Left colon (tissue), 2 donors: ENCODE measurements around the gene RRBP1. TPM values are rescaled to one million over a fixed set of nuclear protein-coding genes. Genes with fewer than 3 reads are reported as not detected.

Experiments
- ATAC-seq: fragments of 200-7000 bp; cut with Tn5 transposase; one replicate; pipeline ENCODE4 v1.9.1; 2020; ENCODE audit warnings: mild to moderate bottlenecking, moderate library complexity
- DNase-seq, 2 donors: peaks; one replicate each; pipeline ENCODE4 v3.0.0-alpha.2; 2020
- intact Hi-C, 2 donors: fragments of 100-400 bp; cut with DNase I in 1 of 2; cut with micrococcal nuclease in 1 of 2; formaldehyde crosslinking; loops; one replicate each; pipeline versions ENCODE4 v1.11.2 to v1.14.0; 2022; cut with DNase I, micrococcal nuclease
- total RNA-seq, 2 donors: library from RNA; stranded (reverse); fragmentation: NEBNext Ultra II Directional; extraction: Animal tissue kit (Norgen Biotek cat#: 25700); gene quantifications; one replicate each; pipeline ENCODE4 v1.2.1, GENCODE V29; 2021
- donor health status: DM: no; HTN: no; CAD: no.
- donor health status: DM: yes; HTN: yes; CAD: no.

Gene RRBP1
- total RNA-seq, 2 donors from 2014 or later: 357 to 460 TPM

- ATAC-seq: no peak
- no peak for DNase-seq
- intact Hi-C loops: no loop called here
Observed at GRCh38 chr20:17580895-17581294, 101.1 kb downstream of the RRBP1 start.

- ATAC-seq (no peak), DNase-seq (no peak)
- intact Hi-C loops: no loop called here
Observed at GRCh38 chr20:17579369-17580039, 102.5 kb downstream of the RRBP1 start.

- DNase-seq: no peak
- no peak for ATAC-seq
- intact Hi-C loops: no loop called here
Observed at GRCh38 chr20:17576215-17576614, 105.8 kb downstream of the RRBP1 start.

- DNase-seq (no peak), ATAC-seq (no peak)
- intact Hi-C loops: no loop called here
Observed at GRCh38 chr20:17573463-17573862, 108.6 kb downstream of the RRBP1 start.

GRCh38 chr20:17572034-17572638 is 109.9 kb downstream of the RRBP1 start:
- ATAC-seq: no peak
- intact Hi-C loops: no loop called here
- DNase-seq: no peak

GRCh38 chr20:17571153-17571527 is 110.9 kb downstream of the RRBP1 start:
- intact Hi-C loops: no loop called here
- ATAC-seq (no peak), DNase-seq (no peak)

GRCh38 chr20:17570347-17571152 is 111.5 kb downstream of the RRBP1 start:
- intact Hi-C loops: no loop called here
- DNase-seq: peak; percentile 60 to 77
- ATAC-seq: peak; percentile 53

- peak; percentile 92 to 94 for DNase-seq
- intact Hi-C loops: no loop called here
- peak; percentile 80 for ATAC-seq
Observed at GRCh38 chr20:17569616-17570346, 112.3 kb downstream of the RRBP1 start, which contains the start of gene DSTN. Gene DSTN (plus strand): TSS chr20:17570075. CDS start chr20:17570209, 134 bp downstream.

GRCh38 chr20:17568972-17569521 is 113.0 kb downstream of the RRBP1 start:
- ATAC-seq: peak; percentile 55
- DNase-seq: peak; percentile 81 to 92
- intact Hi-C loops: no loop called here

- DNase-seq: no peak
- ATAC-seq: no peak
- intact Hi-C loops: no loop called here
Observed at GRCh38 chr20:17568045-17568788, 113.8 kb downstream of the RRBP1 start.

GRCh38 chr20:17566345-17566744 is 115.7 kb downstream of the RRBP1 start:
- ATAC-seq: no peak
- intact Hi-C loops: no loop called here

GRCh38 chr20:17565169-17565845 is 116.7 kb downstream of the RRBP1 start:
- no peak for DNase-seq
- peak; percentile 26 for ATAC-seq
- intact Hi-C loops: no loop called here

More at GRCh38 chr20:17566345-17566744, 115.7 kb downstream of the RRBP1 start:
- DNase-seq: no peak

Other genes starting within 250 kb of the RRBP1 start
- gene BFSP1, start 150.9 kb downstream of the RRBP1 start, total RNA-seq: under 1 TPM; 0.20 to 0.34 TPM
- gene DSTN, start 112.2 kb downstream of the RRBP1 start, total RNA-seq: 100 to 1,000 TPM; 266 to 374 TPM
- gene BANF2, start 17.7 kb upstream of the RRBP1 start, total RNA-seq: not detected